ENCODE measurements around the gene TMEM207.
"Not testable (repeated sequence)": the region's sequence is repeated elsewhere in the genome, so short reads cannot be mapped to it uniquely, and the experiment has no call there.

Gene TMEM207

DNA sequence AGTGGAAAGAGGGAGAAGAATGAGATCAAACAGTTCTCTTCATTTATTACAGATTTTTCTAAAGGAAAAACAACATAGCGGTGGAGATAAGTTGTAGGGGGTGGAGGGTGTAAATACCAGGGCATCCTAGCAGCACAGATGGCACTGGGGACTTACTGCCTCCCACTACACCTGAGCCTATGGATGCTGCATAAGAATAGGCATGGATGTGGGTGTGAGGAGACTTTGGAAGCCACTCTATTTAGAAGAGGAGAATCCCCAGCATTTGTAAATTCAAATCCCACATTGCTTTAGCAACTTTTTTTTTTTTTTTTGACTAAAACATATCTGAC, 36.8 kb upstream of the TMEM207 start:
- Histone ChIP-seq H3K27me3 (no peaks in the 10 kb centered on the region), H3K4me1 (no peaks in the 10 kb centered on the region), H3K9me3 (no peaks in the 10 kb centered on the region), H3K36me3 (no peaks in the 10 kb centered on the region), H3K4me3 (ENCODE audit: low read depth, low read length) (no peak overlapping the region)
- TF ChIP-seq, protein P1, sequence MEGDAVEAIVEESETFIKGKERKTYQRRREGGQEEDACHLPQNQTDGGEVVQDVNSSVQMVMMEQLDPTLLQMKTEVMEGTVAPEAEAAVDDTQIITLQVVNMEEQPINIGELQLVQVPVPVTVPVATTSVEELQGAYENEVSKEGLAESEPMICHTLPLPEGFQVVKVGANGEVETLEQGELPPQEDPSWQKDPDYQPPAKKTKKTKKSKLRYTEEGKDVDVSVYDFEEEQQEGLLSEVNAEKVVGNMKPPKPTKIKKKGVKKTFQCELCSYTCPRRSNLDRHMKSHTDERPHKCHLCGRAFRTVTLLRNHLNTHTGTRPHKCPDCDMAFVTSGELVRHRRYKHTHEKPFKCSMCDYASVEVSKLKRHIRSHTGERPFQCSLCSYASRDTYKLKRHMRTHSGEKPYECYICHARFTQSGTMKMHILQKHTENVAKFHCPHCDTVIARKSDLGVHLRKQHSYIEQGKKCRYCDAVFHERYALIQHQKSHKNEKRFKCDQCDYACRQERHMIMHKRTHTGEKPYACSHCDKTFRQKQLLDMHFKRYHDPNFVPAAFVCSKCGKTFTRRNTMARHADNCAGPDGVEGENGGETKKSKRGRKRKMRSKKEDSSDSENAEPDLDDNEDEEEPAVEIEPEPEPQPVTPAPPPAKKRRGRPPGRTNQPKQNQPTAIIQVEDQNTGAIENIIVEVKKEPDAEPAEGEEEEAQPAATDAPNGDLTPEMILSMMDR (IDR thresholded peaks at IDR 0.05; ENCODE audit: low read depth, low read length) = no peak
- DNase-seq = no peak

DNA sequence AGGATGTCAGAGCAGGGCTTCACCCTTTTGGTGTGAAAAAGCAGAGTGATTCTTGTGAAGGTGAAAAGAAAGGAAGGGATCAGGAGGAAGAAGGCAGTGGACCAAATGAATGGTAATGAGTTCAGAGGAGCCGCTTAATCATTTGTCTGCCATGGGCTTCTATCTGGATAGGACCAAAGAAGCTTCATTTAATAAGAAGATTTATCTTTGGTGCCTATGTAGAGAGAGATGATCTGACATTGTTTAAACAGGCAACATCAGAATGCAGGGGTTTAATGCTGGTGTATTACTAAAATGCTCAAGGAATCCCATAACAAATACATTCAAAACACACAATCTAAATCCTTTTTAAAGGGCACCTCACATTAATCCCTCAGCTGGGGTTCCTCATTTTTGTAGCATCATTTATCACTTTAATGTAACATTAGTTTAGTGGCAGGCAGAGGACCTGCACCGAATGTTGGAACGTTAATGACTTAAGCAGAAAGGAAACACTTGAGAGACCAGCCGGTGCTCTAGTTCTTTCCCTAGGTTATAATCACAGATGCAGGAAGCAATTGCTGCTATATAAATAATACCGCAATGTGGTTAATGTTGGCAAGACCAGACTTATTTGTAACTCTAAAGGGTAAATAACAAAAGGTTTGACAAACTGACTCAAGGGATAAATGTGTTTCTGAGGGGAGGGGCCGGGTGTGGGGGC, 36.3 kb upstream of the TMEM207 start:
- Histone ChIP-seq H3K27me3 (no peaks in the 10 kb centered on the region), H3K4me1 (no peaks in the 10 kb centered on the region), H3K9me3 (no peaks in the 10 kb centered on the region), H3K36me3 (no peaks in the 10 kb centered on the region), H3K4me3 (ENCODE audit: low read depth, low read length) (no peak overlapping the region)
- no peak for DNase-seq
- TF ChIP-seq, protein P1 (IDR thresholded peaks at IDR 0.05; ENCODE audit: low read depth, low read length) = no peak

DNA sequence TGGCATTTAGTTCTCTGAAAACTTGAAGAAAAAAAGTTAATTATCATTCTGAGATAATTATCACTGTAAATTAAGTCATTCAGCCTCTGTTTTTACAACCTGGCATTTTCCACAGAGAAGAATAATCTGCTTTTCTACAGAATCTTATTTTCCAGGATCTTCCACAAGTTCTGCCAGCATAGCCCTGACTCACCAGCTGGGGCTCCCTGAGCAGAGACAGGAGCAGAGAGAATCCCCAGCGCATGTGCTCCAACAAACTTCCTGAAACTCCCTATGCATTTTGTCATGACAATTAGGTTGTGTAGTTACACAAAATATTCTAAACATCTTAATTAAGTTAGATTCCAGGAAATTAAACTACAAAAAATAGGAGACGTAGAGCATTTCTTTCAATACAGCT, 32.1 kb upstream of the TMEM207 start:
- no peaks in the 10 kb centered on the region for H3K4me1 ChIP-seq
- H3K9me3 ChIP-seq = no peaks in the 10 kb centered on the region
- H3K4me3 ChIP-seq (ENCODE audit: low read depth, low read length) = no peak overlapping the region
- no peaks in the 10 kb centered on the region for H3K27me3 ChIP-seq
- TF ChIP-seq, protein P1 (IDR thresholded peaks at IDR 0.05; ENCODE audit: low read depth, low read length) = no peak
- H3K36me3 ChIP-seq = no peaks in the 10 kb centered on the region
- DNase-seq = no peak

DNA sequence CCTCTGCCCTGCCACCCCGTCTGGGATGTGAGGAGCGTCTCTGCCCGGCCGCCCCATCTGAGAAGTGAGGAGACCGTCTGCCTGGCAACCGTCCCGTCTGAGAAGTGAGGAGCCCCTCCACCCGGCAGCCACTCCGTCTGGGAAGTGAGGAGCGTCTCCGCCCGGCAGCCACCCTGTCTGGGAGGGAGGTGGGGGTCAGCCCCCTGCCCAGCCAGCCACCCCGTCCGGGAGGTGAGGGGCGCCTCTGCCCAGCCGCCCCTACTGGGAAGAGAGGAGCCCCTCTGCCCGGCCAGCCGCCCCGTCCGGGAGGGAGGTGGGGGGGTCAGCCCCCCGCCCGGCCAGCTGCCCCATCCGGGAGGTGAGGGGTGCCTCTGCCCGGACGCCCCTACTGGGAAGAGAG, 23.6 kb upstream of the TMEM207 start:
- DNase-seq; H3K27me3 ChIP-seq; H3K36me3 ChIP-seq; H3K9me3 ChIP-seq; H3K4me3 ChIP-seq (ENCODE audit: low read depth, low read length); H3K4me1 ChIP-seq: not testable (repeated sequence)

DNA sequence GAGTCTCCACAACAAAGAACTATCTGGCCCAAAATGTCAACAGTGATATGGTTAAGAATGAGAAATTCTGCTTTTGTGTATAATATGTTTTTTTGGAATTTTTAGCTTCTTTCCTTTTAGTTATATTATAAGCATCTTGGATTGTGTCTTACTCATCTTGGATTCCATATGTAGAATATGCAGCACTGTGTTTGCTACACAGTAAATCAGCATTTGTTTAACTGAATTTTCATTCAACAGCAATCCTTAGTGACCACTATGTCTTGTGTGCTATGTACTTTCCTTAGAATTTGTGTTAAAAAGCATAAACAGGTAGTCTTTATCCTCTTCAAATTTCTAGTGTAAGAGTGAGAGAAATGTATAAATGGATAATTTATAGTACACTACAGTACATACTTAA, 18.2 kb upstream of the TMEM207 start:
- Histone ChIP-seq H3K9me3 (no peaks in the 10 kb centered on the region), H3K27me3 (no peaks in the 10 kb centered on the region), H3K4me1 (no peaks in the 10 kb centered on the region), H3K36me3 (no peaks in the 10 kb centered on the region), H3K4me3 (ENCODE audit: low read depth, low read length) (no peak overlapping the region)
- TF ChIP-seq, protein P1 (IDR thresholded peaks at IDR 0.05; ENCODE audit: low read depth, low read length) = no peak
- no peak for DNase-seq

DNA sequence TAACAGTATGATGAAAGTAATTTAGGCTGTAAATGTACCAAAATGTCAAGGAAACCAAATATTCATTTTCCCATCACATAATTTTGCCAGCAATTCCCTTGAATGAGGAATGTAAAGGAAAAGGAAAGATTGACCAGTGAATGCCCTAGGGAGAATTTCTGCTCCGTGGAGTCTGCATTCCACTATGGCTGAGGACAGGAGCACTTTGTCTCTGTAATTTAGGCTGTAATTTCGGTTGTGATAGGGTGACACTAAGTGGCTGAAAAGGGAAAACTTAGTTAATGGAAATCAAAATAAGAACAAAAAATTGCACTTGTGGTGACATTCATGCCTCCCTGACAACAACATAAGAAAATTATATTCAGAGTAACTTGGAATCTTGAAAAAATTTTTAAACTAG, 8.3 kb upstream of the TMEM207 start:
- H3K36me3 ChIP-seq = no peaks in the 10 kb centered on the region
- no peaks in the 10 kb centered on the region for H3K27me3 ChIP-seq
- no peaks in the 10 kb centered on the region for H3K4me1 ChIP-seq
- DNase-seq = no peak
- TF ChIP-seq, protein P1 (IDR thresholded peaks at IDR 0.05; ENCODE audit: low read depth, low read length) = no peak
- H3K9me3 ChIP-seq = no peaks in the 10 kb centered on the region
- H3K4me3 ChIP-seq (ENCODE audit: low read depth, low read length) = no peak overlapping the region

DNA sequence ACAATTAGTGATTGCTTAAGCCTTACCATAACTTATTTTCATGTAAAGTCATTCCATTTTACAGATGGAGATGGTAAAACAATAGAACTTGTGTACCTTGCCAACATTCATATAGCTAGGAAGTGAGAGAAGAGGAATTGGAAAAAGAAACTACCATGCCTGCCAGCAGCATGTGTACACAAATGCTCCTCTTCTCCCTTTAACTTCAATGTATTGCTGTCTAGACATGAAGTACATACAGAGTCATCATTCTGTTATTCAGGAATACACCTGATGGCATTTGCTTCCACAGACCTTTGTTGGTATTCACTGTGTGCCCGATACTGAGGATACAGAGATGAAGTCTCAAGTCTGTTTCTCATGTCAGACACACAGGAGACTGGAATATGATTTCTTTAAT, 7.1 kb upstream of the TMEM207 start:
- no peaks in the 10 kb centered on the region for H3K36me3 ChIP-seq
- H3K4me3 ChIP-seq (ENCODE audit: low read depth, low read length) = no peak overlapping the region
- no peaks in the 10 kb centered on the region for H3K4me1 ChIP-seq
- no peaks in the 10 kb centered on the region for H3K27me3 ChIP-seq
- DNase-seq = no peak
- TF ChIP-seq, protein P1 (IDR thresholded peaks at IDR 0.05; ENCODE audit: low read depth, low read length) = no peak
- no peaks in the 10 kb centered on the region for H3K9me3 ChIP-seq

Measured in BE2C (cell line).